ENCODE measurements around the gene BARX2.

BARX2 gene

GRCh38 chr11:129373489-129373953 lies 2.1 kb upstream of the BARX2 start:
- DNase-seq (ENCODE audit: low spot score): no peak

- DNase-seq (ENCODE audit: low spot score): no peak
Observed at GRCh38 chr11:129374081-129374992, 1.3 kb upstream of the BARX2 start.

- DNase-seq (ENCODE audit: low spot score): no peak
Observed at GRCh38 chr11:129374993-129375750, 476 bp upstream of the BARX2 start.

- no peak for DNase-seq (ENCODE audit: low spot score)
Observed at GRCh38 chr11:129376658-129377341, 1.2 kb downstream of the BARX2 start.

- no peak for DNase-seq (ENCODE audit: low spot score)
Observed at GRCh38 chr11:129377739-129378138, 2.1 kb downstream of the BARX2 start.

- DNase-seq (ENCODE audit: low spot score): no peak
Observed at GRCh38 chr11:129380413-129380812, 4.8 kb downstream of the BARX2 start.

- DNase-seq (ENCODE audit: low spot score): no peak
Observed at GRCh38 chr11:129382583-129382982, 6.9 kb downstream of the BARX2 start.

- no peak for DNase-seq (ENCODE audit: low spot score)
Observed at GRCh38 chr11:129383060-129383459, 7.4 kb downstream of the BARX2 start.

- DNase-seq (ENCODE audit: low spot score): no peak
Observed at GRCh38 chr11:129383502-129383901, 7.9 kb downstream of the BARX2 start.

- DNase-seq (ENCODE audit: low spot score): no peak
Observed at GRCh38 chr11:129384415-129384814, 8.8 kb downstream of the BARX2 start.

- DNase-seq (ENCODE audit: low spot score): no peak
Observed at GRCh38 chr11:129385801-129386200, 10.2 kb downstream of the BARX2 start.

- DNase-seq (ENCODE audit: low spot score): no peak
Observed at GRCh38 chr11:129386795-129387397, 11.2 kb downstream of the BARX2 start.

GRCh38 chr11:129387434-129387833 lies 11.8 kb downstream of the BARX2 start:
- no peak for DNase-seq (ENCODE audit: low spot score)

GRCh38 chr11:129388824-129389223 lies 13.2 kb downstream of the BARX2 start:
- no peak for DNase-seq (ENCODE audit: low spot score)

GRCh38 chr11:129390303-129390821 lies 14.7 kb downstream of the BARX2 start:
- no peak for DNase-seq (ENCODE audit: low spot score)

- DNase-seq (ENCODE audit: low spot score): no peak
Observed at GRCh38 chr11:129391360-129391759, 15.7 kb downstream of the BARX2 start.

GRCh38 chr11:129391821-129392220 lies 16.2 kb downstream of the BARX2 start:
- no peak for DNase-seq (ENCODE audit: low spot score)

- no peak for DNase-seq (ENCODE audit: low spot score)
Observed at GRCh38 chr11:129392995-129393394, 17.3 kb downstream of the BARX2 start.

- DNase-seq (ENCODE audit: low spot score): no peak
Observed at GRCh38 chr11:129394709-129395108, 19.1 kb downstream of the BARX2 start.

GRCh38 chr11:129395432-129395831 lies 19.8 kb downstream of the BARX2 start:
- DNase-seq (ENCODE audit: low spot score): no peak

- DNase-seq (ENCODE audit: low spot score): no peak
Observed at GRCh38 chr11:129395883-129396282, 20.2 kb downstream of the BARX2 start.

Measured in SK-N-DZ (cell line).